ENCODE data around the gene ASIC5.

DNA sequence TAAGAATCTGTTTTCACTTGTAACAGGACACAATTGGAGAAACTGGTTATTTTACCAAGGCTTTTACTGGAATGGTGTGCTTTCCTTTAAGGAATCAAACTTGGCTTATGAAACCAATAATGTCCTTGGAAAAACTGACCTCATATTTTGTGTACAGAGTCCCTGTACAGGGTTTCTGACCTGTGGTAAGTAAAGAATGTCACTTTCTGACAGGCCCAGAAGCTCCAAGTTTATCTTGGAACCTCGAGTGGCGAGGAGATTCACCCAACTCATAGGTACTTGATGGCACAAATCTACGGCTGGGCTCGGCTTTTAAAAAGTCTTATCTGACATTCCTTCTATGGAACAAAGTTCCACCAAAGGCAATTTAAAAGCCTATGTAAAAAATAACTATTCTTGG is 17.0 kb downstream of the ASIC5 start:
- TF ChIP-seq EZH2phosphoT487 (IDR thresholded peaks at IDR 0.05; ENCODE audit: borderline replicate concordance, low read depth, low read length), result no peak
- no peak for TF ChIP-seq CTCF (conservative IDR thresholded peaks at IDR 0.05; ENCODE audit: low read length)

Measured in OCI-LY7 (cell line).